ENCODE data around the gene FRMPD1. TPM values are rescaled to one million over a fixed set of nuclear protein-coding genes. Genes with fewer than 3 reads are reported as not detected.

Gene FRMPD1
- total and polyA plus RNA-seq, 11 donors = 0.03 to 1.9 (median 0.75) TPM

- no peak for TF ChIP-seq POLR2A (IDR thresholded peaks at IDR 0.05)
- no peak for TF ChIP-seq CTCF (IDR thresholded peaks at IDR 0.05)
- Histone ChIP-seq H3K9me3 (no peaks in the 10 kb centered on the region), H3K4me3 (peak overlapping the region in 1 of 12 donors; percentile 16), H3K27me3 (no peaks in the 10 kb centered on the region), H3K27ac (peak overlapping the region in 2 of 12 donors; percentile 32 to 40), H3K4me1 (peaks cover 0 to 26% (median 0%) of the 10 kb centered on the region in 12 donors), H3K36me3 (no peaks in the 10 kb centered on the region)
- ATAC-seq = peak; percentile 72 to 81 (median 78)
- DNase-seq = peak in 3 of 5 donors; percentile 24 to 62 (median 57)
- intact Hi-C loops (cut with DNase I) = no loop called here
- WGBS, 4 donors = 27 to 41% (median 38%) methylated on average over 11 of the region's 11 CpGs
Measured at GRCh38 chr9:37676411-37676830, 25.7 kb downstream of the FRMPD1 start.

DNA sequence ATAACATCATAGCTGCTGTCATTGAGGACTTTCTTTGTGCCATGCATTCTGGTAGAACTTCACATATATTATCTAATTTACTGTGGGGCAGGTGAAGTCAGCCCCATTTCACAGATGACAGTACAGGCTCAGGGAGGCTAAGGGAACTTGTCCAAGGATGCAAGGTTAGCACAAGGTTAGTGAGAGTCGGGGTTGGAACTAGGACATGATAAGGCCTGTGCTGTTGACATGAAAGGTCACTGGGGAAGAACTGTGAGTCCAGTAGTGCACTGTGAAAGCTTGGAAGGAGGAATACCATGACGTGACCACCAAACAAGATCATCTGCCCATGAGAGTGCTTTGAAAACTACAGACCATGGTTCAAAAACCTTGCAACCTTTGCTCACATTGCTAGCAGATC is 26.7 kb downstream of the FRMPD1 start:
- no peak for TF ChIP-seq POLR2A (IDR thresholded peaks at IDR 0.05)
- no peak for TF ChIP-seq CTCF (IDR thresholded peaks at IDR 0.05)
- Histone ChIP-seq H3K4me3 (no peak overlapping the region), H3K36me3 (no peaks in the 10 kb centered on the region), H3K9me3 (no peaks in the 10 kb centered on the region), H3K4me1 (peaks cover 0 to 26% (median 0%) of the 10 kb centered on the region in 12 donors), H3K27ac (peak overlapping the region in 1 of 12 donors; percentile 40), H3K27me3 (no peaks in the 10 kb centered on the region)
- DNase-seq (no peak), ATAC-seq (peak; percentile 74 to 78 (median 76))
- 29 to 56% (median 37%) methylated on average over 2 of the region's 2 CpGs for WGBS, 4 donors
- intact Hi-C loops (cut with DNase I) = no loop called here

- WGBS, 4 donors = 57 to 73% (median 60%) methylated on average over 1 of the region's 1 CpG
- peak in 2 of 5 donors; percentile 31 to 37 for DNase-seq
- intact Hi-C loops (cut with DNase I) = no loop called here
- Histone ChIP-seq H3K4me3 (no peak overlapping the region), H3K27me3 (no peaks in the 10 kb centered on the region), H3K36me3 (no peaks in the 10 kb centered on the region), H3K4me1 (peaks cover 0 to 26% (median 0%) of the 10 kb centered on the region in 12 donors), H3K9me3 (no peaks in the 10 kb centered on the region), H3K27ac (peak overlapping the region in 1 of 12 donors; percentile 44)
- TF ChIP-seq POLR2A (IDR thresholded peaks at IDR 0.05) (no peak), CTCF (IDR thresholded peaks at IDR 0.05) (no peak)
- peak; percentile 64 to 88 (median 74) for ATAC-seq
Measured at GRCh38 chr9:37678789-37679273, 28.1 kb downstream of the FRMPD1 start.

- intact Hi-C loops (cut with DNase I) = loop anchor here in 1 of 10 donors (10.0 kb wide), 1 partner anchor 55 kb away; no protein-coding TSS in a partner anchor
- ATAC-seq (no peak), DNase-seq (no peak)
- H3K27me3 ChIP-seq = no peaks in the 10 kb centered on the region
- peaks cover 0 to 26% (median 0%) of the 10 kb centered on the region in 12 donors for H3K4me1 ChIP-seq
- no peak overlapping the region for H3K27ac ChIP-seq
- TF ChIP-seq CTCF (IDR thresholded peaks at IDR 0.05) = no peak
- no peak for TF ChIP-seq POLR2A (IDR thresholded peaks at IDR 0.05)
- H3K36me3 ChIP-seq = no peaks in the 10 kb centered on the region
- WGBS, 4 donors = 67 to 79% (median 70%) methylated on average over 7 to 8 of the region's 8 CpGs
- H3K4me3 ChIP-seq = no peak overlapping the region
- H3K9me3 ChIP-seq = no peaks in the 10 kb centered on the region
Measured at GRCh38 chr9:37679649-37680402, 29.1 kb downstream of the FRMPD1 start.

Measured in heart left ventricle (tissue), 16 donors.